Neural cell (in vitro differentiated cells): ENCODE results near the gene MAD2L1. TPM values are rescaled to one million over a fixed set of nuclear protein-coding genes. Genes with fewer than 3 reads are reported as not detected.

Experiments
- H2AFZ ChIP-seq: fragments of 200-600, 300-800 bp; sonication (generic), shearing (Covaris generic); 2 replicates; pipeline ENCODE4 v1.6.0; 2014; ENCODE audit warnings: low read depth, mild to moderate bottlenecking, antibody characterized with exemption, low read length, moderate library complexity
- H3F3A ChIP-seq: fragments of 200-600 bp; shearing (Covaris generic); 2 replicates; pipeline ENCODE4 v1.6.1; 2016; ENCODE audit warnings: mild to moderate bottlenecking, moderate library complexity, mixed read lengths, antibody characterized with exemption, low read length; ENCODE audit not compliant: insufficient read depth, poor library complexity, severe bottlenecking
- H3K27ac ChIP-seq: fragments of 200-600, 300-800 bp; sonication (generic), shearing (Covaris generic); 2 replicates; pipeline ENCODE4 v1.5.1; 2014; ENCODE audit warnings: mild to moderate bottlenecking, low read length, moderate library complexity
- H3K27me3 ChIP-seq: fragments of 300-800, 200-600 bp; sonication (generic), shearing (Covaris generic); 2 replicates; pipeline ENCODE4 v1.6.0; 2014; ENCODE audit warnings: mild to moderate bottlenecking, low read depth, low read length, moderate library complexity; ENCODE audit not compliant: insufficient read depth
- H3K36me3 ChIP-seq: fragments of 300-800, 200-600 bp; sonication (generic), shearing (Covaris generic); 2 replicates; pipeline ENCODE4 v1.5.1; 2014; ENCODE audit warnings: mild to moderate bottlenecking, antibody characterized with exemption, low read length, moderate library complexity; ENCODE audit not compliant: insufficient read depth
- H3K4me2 ChIP-seq: fragments of 300-800, 200-600 bp; sonication (generic), shearing (Covaris generic); 2 replicates; pipeline ENCODE4 v1.6.0; 2014; ENCODE audit warnings: mild to moderate bottlenecking, low read length
- H3K4me3 ChIP-seq: fragments of 300-800, 200-600 bp; sonication (generic), shearing (Covaris generic); 2 replicates; pipeline ENCODE4 v1.5.1; 2014; ENCODE audit warnings: mild to moderate bottlenecking, low read length, moderate library complexity
- H3K79me2 ChIP-seq: fragments of 200-600 bp; shearing (Covaris generic); replicated peaks from 2 replicates; pipeline ENCODE4 v1.6.0; 2014; ENCODE audit warnings: mild to moderate bottlenecking, low read length, moderate library complexity; ENCODE audit not compliant: insufficient read depth
- H3K9ac ChIP-seq: fragments of 300-800, 200-600 bp; sonication (generic), shearing (Covaris generic); 2 replicates; pipeline ENCODE4 v1.6.1; 2016; ENCODE audit warnings: mild to moderate bottlenecking, low read length, mixed read lengths
- H3K9me2 ChIP-seq: fragments of 200-600 bp; shearing (Covaris generic); 2 replicates; pipeline ENCODE4 v1.6.1; 2016; ENCODE audit warnings: mild to moderate bottlenecking, low read length, mixed read lengths; ENCODE audit not compliant: insufficient read depth
- H3K9me3 ChIP-seq: fragments of 200-600, 300-800 bp; sonication (generic), shearing (Covaris generic); 2 replicates; pipeline ENCODE4 v1.6.1; 2016; ENCODE audit warnings: mild to moderate bottlenecking, mixed run types, low read length, moderate library complexity, mixed read lengths
- H4K20me1 ChIP-seq: fragments of 200-600 bp; shearing (Covaris generic); 2 replicates; pipeline ENCODE4 v1.6.1; 2016; ENCODE audit warnings: mild to moderate bottlenecking, mixed run types; ENCODE audit not compliant: insufficient read depth
- EP300 ChIP-seq: fragments of 450-650 bp; conservative IDR thresholded peaks from 2 replicates; pipeline ENCODE4 v1.6.1; 2014; ENCODE audit warnings: antibody characterized with exemption, mild to moderate bottlenecking, moderate library complexity; ENCODE audit not compliant: poor library complexity, severe bottlenecking
- MXI1 ChIP-seq: fragments of 450-650 bp; conservative IDR thresholded peaks from 2 replicates; pipeline ENCODE4 v1.6.1; 2014; ENCODE audit warnings: antibody characterized with exemption, mild to moderate bottlenecking; ENCODE audit not compliant: poor library complexity, severe bottlenecking
- POLR2AphosphoS5 ChIP-seq: IDR thresholded peaks from 2 replicates; pipeline ENCODE4 v1.6.1; 2012
- RAD21 ChIP-seq: fragments of 450-650 bp; conservative IDR thresholded peaks from 2 replicates; pipeline ENCODE4 v1.6.1; 2014; ENCODE audit warnings: antibody characterized with exemption, mild to moderate bottlenecking, moderate library complexity
- SMC3 ChIP-seq: fragments of 450-650 bp; conservative IDR thresholded peaks from 2 replicates; pipeline ENCODE4 v1.6.1; 2014; ENCODE audit warnings: antibody characterized with exemption, mild to moderate bottlenecking, moderate library complexity; ENCODE audit not compliant: poor library complexity
- TAF1 ChIP-seq: IDR thresholded peaks from 2 replicates; pipeline ENCODE4 v1.6.1; 2012; ENCODE audit warnings: low read depth
- polyA minus RNA-seq: library from RNA; depleted of rRNA, polyadenylated mRNA; stranded (reverse); fragments of >200 nt; gene quantifications from 2 replicates; pipeline ENCODE4 v1.2.3, GENCODE V29; 2014
- polyA plus RNA-seq: library from polyadenylated mRNA; depleted of rRNA; stranded (reverse); fragments of >200 nt; gene quantifications from 2 replicates; pipeline ENCODE4 v1.2.3, GENCODE V29; 2014
- TF ChIP-seq, protein P1 (sequence below): fragments of 450-650 bp; IDR thresholded peaks from 2 replicates; pipeline ENCODE4 v1.5.1; 2014; ENCODE audit warnings: antibody characterized with exemption, mild to moderate bottlenecking, moderate library complexity; ENCODE audit not compliant: poor library complexity, severe bottlenecking
- TF ChIP-seq, protein P2 (sequence below): IDR thresholded peaks from 2 replicates; pipeline ENCODE4 v1.6.1; 2012; ENCODE audit warnings: borderline replicate concordance

Gene MAD2L1
- polyA plus RNA-seq (7.3 and 8.7 TPM in 2 replicates), polyA minus RNA-seq (3.4 and 4.1 TPM in 2 replicates)

DNA sequence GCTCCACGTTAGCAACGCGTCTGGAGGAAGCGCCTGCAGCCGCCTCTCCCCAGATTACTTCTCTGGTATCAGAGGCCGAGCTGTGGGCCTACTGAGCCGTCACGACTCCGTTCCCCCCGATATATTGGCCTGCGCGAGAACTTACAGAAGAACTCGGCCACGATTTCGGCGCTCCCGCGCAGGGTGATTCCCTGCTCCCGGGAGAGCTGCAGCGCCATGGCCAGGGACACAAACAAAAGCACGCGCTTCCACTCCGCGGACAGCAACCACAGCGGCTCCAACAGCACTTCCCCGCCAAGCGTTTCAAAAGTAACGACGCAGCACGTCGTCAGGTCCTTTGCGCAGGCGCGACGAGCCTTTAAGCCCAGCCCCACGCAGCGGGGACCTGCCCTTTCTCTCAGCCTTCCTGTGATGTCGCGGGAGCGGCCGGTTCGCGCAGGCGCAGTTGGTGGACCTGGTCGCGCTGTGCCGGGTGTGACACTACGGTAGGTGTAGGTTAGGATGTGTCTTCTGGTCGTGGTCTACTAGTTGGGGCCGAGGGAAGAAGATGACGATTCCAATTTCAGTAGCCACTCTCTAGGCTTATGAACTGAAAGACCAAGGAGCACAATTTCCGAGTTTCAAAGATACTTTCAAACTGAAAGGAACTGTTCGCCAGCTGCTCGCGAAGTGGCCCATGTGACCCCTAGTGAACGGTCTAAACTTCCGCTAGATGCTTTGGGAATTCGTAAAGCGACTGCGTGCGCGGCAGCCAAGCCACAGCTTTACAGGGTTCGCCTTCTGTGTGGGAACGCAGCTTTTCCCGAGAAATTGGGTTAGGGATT lies at the start of gene MAD2L1:
Gene MAD2L1, minus strand, starts transcription at position 332 of the 824 bp plus-strand sequence. Its CDS starts 114 bp downstream, at position 218.
- Histone ChIP-seq H3K9me2 (no peaks in the 10 kb centered on the region), H3K9ac (peak within 1 kb of the TSS; percentile 61), H3F3A (no peaks in the 10 kb centered on the region), H3K27ac (peak within 1 kb of the TSS; percentile 42), H2AFZ (peak within 1 kb of the TSS; percentile 80), H3K79me2 (peaks cover 30% of the 10 kb centered on the region), H4K20me1 (no peaks in the 10 kb centered on the region), H3K27me3 (no peaks in the 10 kb centered on the region), H3K36me3 (no peaks in the 10 kb centered on the region), H3K9me3 (no peaks in the 10 kb centered on the region), H3K4me3 (peak within 1 kb of the TSS; percentile 76), H3K4me2 (peak within 1 kb of the TSS; percentile 85)
- TF ChIP-seq, protein P1, sequence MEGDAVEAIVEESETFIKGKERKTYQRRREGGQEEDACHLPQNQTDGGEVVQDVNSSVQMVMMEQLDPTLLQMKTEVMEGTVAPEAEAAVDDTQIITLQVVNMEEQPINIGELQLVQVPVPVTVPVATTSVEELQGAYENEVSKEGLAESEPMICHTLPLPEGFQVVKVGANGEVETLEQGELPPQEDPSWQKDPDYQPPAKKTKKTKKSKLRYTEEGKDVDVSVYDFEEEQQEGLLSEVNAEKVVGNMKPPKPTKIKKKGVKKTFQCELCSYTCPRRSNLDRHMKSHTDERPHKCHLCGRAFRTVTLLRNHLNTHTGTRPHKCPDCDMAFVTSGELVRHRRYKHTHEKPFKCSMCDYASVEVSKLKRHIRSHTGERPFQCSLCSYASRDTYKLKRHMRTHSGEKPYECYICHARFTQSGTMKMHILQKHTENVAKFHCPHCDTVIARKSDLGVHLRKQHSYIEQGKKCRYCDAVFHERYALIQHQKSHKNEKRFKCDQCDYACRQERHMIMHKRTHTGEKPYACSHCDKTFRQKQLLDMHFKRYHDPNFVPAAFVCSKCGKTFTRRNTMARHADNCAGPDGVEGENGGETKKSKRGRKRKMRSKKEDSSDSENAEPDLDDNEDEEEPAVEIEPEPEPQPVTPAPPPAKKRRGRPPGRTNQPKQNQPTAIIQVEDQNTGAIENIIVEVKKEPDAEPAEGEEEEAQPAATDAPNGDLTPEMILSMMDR, result no peak
- TF ChIP-seq TAF1, result no peak
- peak; percentile 100 for TF ChIP-seq MXI1
- TF ChIP-seq POLR2AphosphoS5, result peak; percentile 79
- TF ChIP-seq, protein P2, sequence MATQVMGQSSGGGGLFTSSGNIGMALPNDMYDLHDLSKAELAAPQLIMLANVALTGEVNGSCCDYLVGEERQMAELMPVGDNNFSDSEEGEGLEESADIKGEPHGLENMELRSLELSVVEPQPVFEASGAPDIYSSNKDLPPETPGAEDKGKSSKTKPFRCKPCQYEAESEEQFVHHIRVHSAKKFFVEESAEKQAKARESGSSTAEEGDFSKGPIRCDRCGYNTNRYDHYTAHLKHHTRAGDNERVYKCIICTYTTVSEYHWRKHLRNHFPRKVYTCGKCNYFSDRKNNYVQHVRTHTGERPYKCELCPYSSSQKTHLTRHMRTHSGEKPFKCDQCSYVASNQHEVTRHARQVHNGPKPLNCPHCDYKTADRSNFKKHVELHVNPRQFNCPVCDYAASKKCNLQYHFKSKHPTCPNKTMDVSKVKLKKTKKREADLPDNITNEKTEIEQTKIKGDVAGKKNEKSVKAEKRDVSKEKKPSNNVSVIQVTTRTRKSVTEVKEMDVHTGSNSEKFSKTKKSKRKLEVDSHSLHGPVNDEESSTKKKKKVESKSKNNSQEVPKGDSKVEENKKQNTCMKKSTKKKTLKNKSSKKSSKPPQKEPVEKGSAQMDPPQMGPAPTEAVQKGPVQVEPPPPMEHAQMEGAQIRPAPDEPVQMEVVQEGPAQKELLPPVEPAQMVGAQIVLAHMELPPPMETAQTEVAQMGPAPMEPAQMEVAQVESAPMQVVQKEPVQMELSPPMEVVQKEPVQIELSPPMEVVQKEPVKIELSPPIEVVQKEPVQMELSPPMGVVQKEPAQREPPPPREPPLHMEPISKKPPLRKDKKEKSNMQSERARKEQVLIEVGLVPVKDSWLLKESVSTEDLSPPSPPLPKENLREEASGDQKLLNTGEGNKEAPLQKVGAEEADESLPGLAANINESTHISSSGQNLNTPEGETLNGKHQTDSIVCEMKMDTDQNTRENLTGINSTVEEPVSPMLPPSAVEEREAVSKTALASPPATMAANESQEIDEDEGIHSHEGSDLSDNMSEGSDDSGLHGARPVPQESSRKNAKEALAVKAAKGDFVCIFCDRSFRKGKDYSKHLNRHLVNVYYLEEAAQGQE, result no peak
- peak; percentile 22 for TF ChIP-seq EP300
- TF ChIP-seq RAD21, result no peak
- peak; percentile 29 for TF ChIP-seq SMC3

DNA sequence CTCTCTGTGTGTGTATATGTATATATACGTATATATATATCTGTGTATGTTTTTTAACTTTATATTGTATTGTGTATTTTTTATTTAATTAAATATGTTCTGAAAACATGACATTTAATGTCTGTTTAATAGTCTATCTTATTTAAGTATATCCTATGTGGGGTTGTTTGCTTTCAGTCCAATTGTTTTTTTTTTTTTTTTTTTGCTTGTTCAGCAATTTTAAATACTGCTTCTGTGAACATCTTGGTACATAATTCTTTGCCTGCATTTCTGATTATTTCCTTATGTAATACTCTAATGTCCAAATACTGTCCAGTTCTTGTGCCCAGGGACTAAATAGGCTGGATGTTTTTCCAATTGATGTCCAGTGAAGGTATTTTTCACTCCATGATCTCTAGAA lies 45.1 kb upstream of the MAD2L1 start:
- Histone ChIP-seq H3K27ac (no peak overlapping the region), H3K9ac (no peak overlapping the region), H3K36me3 (no peaks in the 10 kb centered on the region), H3K79me2 (no peaks in the 10 kb centered on the region), H4K20me1 (no peaks in the 10 kb centered on the region), H3K4me3 (no peak overlapping the region), H3K9me3 (no peaks in the 10 kb centered on the region), H3K27me3 (no peaks in the 10 kb centered on the region), H2AFZ (no peak overlapping the region), H3K9me2 (no peaks in the 10 kb centered on the region), H3F3A (no peaks in the 10 kb centered on the region), H3K4me2 (no peak overlapping the region)
- TF ChIP-seq, protein P2, result no peak
- TF ChIP-seq MXI1 (no peak), POLR2AphosphoS5 (no peak), TAF1 (no peak), SMC3 (no peak), RAD21 (no peak)
